KMS-11 (cell line): ENCODE measurements around the gene SCPEP1.

ENCODE experiments used
- H2AFZ ChIP-seq: fragments of 200-600 bp; sonication (generic); 2 replicates; pipeline ENCODE4 v1.6.1; 2016; ENCODE audit warnings: antibody characterized with exemption, mixed run types, low read depth
- H3K27ac ChIP-seq: fragments of 200-600 bp; sonication (generic); 2 replicates; pipeline ENCODE4 v1.6.1; 2016; ENCODE audit warnings: mild to moderate bottlenecking, mixed run types
- H3K27me3 ChIP-seq: fragments of 200-600 bp; sonication (generic); 2 replicates; pipeline ENCODE4 v1.6.1; 2017; ENCODE audit warnings: mild to moderate bottlenecking, low read depth, mixed run types, moderate library complexity; ENCODE audit not compliant: insufficient read depth
- H3K36me3 ChIP-seq: fragments of 200-600 bp; sonication (generic); 2 replicates; pipeline ENCODE4 v1.6.1; 2017; ENCODE audit warnings: mild to moderate bottlenecking, mixed run types; ENCODE audit not compliant: insufficient read depth
- H3K4me1 ChIP-seq: fragments of 200-600 bp; sonication (generic); 2 replicates; pipeline ENCODE4 v1.6.1; 2016; ENCODE audit warnings: mild to moderate bottlenecking, low read depth, mixed run types; ENCODE audit not compliant: poor library complexity, severe bottlenecking
- H3K4me2 ChIP-seq: fragments of 200-600 bp; sonication (generic); 2 replicates; pipeline ENCODE4 v1.7.0; 2016; ENCODE audit warnings: mild to moderate bottlenecking, mixed run types
- H3K4me3 ChIP-seq: fragments of 200-600 bp; sonication (generic); IDR thresholded peaks from 2 replicates; pipeline ENCODE4 v1.6.1; 2017; ENCODE audit warnings: low read depth, low read length, mixed read lengths; ENCODE audit not compliant: insufficient read depth
- H3K79me2 ChIP-seq: fragments of 200-600 bp; sonication (generic); 2 replicates; pipeline ENCODE4 v1.6.1; 2016; ENCODE audit warnings: low read depth, mixed run types; ENCODE audit not compliant: insufficient read depth
- H3K9ac ChIP-seq: fragments of 200-600 bp; sonication (generic); 2 replicates; pipeline ENCODE4 v1.6.1; 2016; ENCODE audit warnings: mild to moderate bottlenecking, mixed run types
- H4K20me1 ChIP-seq: fragments of 200-600 bp; sonication (generic); 2 replicates; pipeline ENCODE4 v1.6.1; 2016; ENCODE audit warnings: mild to moderate bottlenecking, mixed run types; ENCODE audit not compliant: insufficient read depth
- CTCF ChIP-seq: fragments of 200-600 bp; sonication (generic); conservative IDR thresholded peaks from 2 replicates; pipeline ENCODE4 v1.6.1; 2017; ENCODE audit warnings: low read depth, mild to moderate bottlenecking, antibody characterized with exemption, low read length, moderate library complexity, mixed read lengths

SCPEP1 gene

DNA sequence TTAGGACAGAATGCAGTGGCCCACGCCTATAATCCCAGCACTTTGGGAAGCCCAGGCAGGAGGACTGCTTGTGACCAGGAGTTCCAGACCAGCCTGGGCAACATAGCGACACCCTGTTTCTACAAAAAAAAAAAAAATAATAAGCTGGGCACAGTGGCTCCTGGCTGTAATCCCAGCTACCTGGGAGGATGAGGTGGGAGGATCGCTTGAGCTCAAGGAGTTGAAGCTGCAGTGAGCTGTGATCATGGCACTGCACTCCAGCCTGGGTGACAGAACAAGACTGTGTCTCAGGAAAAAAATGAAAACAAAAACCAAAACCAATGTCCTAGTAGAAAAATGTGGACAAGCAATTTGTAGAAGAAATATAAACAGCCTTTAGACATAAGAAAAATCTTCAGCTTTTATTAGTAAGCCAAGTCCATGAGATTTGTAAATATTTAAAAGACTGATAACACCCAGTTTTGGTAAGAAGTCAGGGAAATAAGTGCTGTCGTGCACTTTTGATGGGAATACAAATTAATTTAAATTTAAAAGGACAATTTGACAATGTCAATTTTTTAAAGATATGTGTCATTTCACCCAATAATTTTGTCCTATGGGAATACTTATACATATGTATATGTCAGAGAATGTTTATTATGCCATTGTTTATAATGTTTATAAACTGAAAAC lies 11.1 kb downstream of the SCPEP1 start:
- H3K27me3 ChIP-seq: no peaks in the 10 kb centered on the region
- H3K4me3 ChIP-seq: no peak overlapping the region
- TF ChIP-seq CTCF: no peak
- no peaks in the 10 kb centered on the region for H3K36me3 ChIP-seq
- no peak overlapping the region for H3K9ac ChIP-seq
- no peaks in the 10 kb centered on the region for H3K4me1 ChIP-seq
- no peak overlapping the region for H2AFZ ChIP-seq
- no peaks in the 10 kb centered on the region for H4K20me1 ChIP-seq
- no peaks in the 10 kb centered on the region for H3K79me2 ChIP-seq
- H3K27ac ChIP-seq: no peak overlapping the region
- H3K4me2 ChIP-seq: no peak overlapping the region

GRCh38 chr17:56992364-56992763 lies 14.4 kb downstream of the SCPEP1 start:
- Histone ChIP-seq H3K4me1 (no peaks in the 10 kb centered on the region), H3K36me3 (no peaks in the 10 kb centered on the region), H3K4me2 (no peak overlapping the region), H3K27ac (no peak overlapping the region), H4K20me1 (no peaks in the 10 kb centered on the region), H3K9ac (no peak overlapping the region), H2AFZ (no peak overlapping the region), H3K27me3 (no peaks in the 10 kb centered on the region), H3K4me3 (no peak overlapping the region), H3K79me2 (no peaks in the 10 kb centered on the region)
- no peak for TF ChIP-seq CTCF

DNA sequence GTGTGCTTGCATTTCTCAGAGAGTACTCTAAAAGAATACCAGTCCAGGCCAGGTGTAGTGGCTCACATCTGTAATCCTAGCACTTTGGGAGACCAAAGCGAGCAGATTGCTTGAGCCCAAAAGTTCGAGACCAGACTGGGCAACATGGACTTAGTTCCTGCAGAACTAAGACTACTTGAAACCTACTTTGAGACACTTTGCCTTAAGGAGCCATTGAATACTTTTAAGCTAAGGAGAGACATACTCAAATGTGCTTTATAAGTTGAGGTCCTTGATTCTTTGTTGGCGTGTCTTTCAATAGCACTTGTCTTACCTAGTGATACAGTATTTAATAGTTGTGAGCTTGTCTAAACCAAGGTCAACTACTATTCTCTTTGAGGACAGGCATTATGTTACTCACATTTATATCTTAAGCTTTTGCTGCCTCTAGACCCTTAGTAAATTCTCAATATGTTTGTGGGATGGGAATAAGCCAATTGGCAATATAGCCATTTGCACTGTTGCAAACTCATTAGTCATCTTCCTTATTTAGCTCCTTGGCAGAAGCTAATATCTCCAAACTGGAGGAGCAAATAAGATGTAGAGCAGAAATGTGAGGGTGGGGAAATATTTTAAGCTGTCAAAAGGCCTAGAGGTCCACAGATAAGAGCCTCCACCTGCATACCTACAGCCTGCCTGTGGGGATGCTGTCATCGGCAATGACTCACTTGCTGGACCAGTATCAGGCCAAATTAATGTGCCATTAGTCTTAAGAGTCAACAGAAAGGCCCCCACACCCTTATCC lies 16.3 kb downstream of the SCPEP1 start:
- no peaks in the 10 kb centered on the region for H3K36me3 ChIP-seq
- H3K27me3 ChIP-seq: no peaks in the 10 kb centered on the region
- no peak overlapping the region for H3K4me3 ChIP-seq
- TF ChIP-seq CTCF: no peak
- H3K9ac ChIP-seq: no peak overlapping the region
- no peaks in the 10 kb centered on the region for H4K20me1 ChIP-seq
- no peaks in the 10 kb centered on the region for H3K79me2 ChIP-seq
- no peaks in the 10 kb centered on the region for H3K4me1 ChIP-seq
- H3K27ac ChIP-seq: no peak overlapping the region
- H3K4me2 ChIP-seq: no peak overlapping the region
- H2AFZ ChIP-seq: no peak overlapping the region

DNA sequence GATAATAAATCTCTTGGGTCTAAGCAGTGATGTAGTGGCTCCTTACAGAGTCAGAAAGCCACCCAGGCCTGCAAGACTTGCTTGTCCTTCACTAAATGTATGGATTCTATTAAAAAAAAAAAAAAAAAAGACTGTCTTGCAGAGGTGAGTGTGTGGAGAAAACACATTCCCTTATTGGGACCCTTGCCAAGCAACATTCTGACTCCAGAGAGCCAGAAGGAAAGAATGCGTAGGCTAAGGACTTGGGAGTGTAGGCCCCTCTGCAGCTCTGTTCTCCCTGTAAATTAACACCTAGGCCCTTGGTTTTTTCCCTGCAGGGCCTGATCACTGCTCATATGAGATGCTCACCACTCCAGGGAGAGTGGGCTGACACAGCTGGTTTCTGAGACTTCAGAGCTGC lies 17.8 kb downstream of the SCPEP1 start:
- Histone ChIP-seq H4K20me1 (no peaks in the 10 kb centered on the region), H3K27ac (no peak overlapping the region), H2AFZ (no peak overlapping the region), H3K4me1 (no peaks in the 10 kb centered on the region), H3K36me3 (no peaks in the 10 kb centered on the region), H3K4me2 (no peak overlapping the region), H3K79me2 (no peaks in the 10 kb centered on the region), H3K27me3 (no peaks in the 10 kb centered on the region), H3K9ac (no peak overlapping the region), H3K4me3 (no peak overlapping the region)
- no peak for TF ChIP-seq CTCF
